Effector memory CD4-positive, alpha-beta T cell (primary cell): ENCODE results near the gene PKD1L1.

ENCODE experiments used
- DNase-seq, 3 donors: peaks; one replicate each; pipeline ENCODE4 v3.0.0-alpha.2; 2020
- H3K27ac ChIP-seq: 2 replicates; pipeline ENCODE4 v1.7.0; 2013; ENCODE audit warnings: mild to moderate bottlenecking, low read length, moderate library complexity; ENCODE audit not compliant: insufficient read depth, poor library complexity, severe bottlenecking
- H3K27me3 ChIP-seq: replicated peaks from 2 replicates; pipeline ENCODE4 v1.7.0; 2013; ENCODE audit warnings: mild to moderate bottlenecking, low read length; ENCODE audit not compliant: insufficient read depth, control insufficient read depth, poor library complexity, severe bottlenecking
- H3K36me3 ChIP-seq: 2 replicates; pipeline ENCODE4 v1.7.0; 2013; ENCODE audit warnings: mild to moderate bottlenecking, low read length, moderate library complexity; ENCODE audit not compliant: control insufficient read depth, insufficient read depth
- H3K4me1 ChIP-seq: 2 replicates; pipeline ENCODE4 v1.7.0; 2013; ENCODE audit warnings: low read length, mild to moderate bottlenecking; ENCODE audit not compliant: control insufficient read depth, insufficient read depth, poor library complexity, severe bottlenecking
- H3K4me3 ChIP-seq: 2 replicates; pipeline ENCODE4 v1.7.0; 2013; ENCODE audit warnings: low read length, low read depth, mild to moderate bottlenecking; ENCODE audit not compliant: insufficient read depth, poor library complexity, severe bottlenecking
- H3K9me3 ChIP-seq: 2 replicates; pipeline ENCODE4 v1.7.0; 2013; ENCODE audit warnings: mild to moderate bottlenecking, low read length, moderate library complexity; ENCODE audit not compliant: control insufficient read depth

The PKD1L1 gene

DNA sequence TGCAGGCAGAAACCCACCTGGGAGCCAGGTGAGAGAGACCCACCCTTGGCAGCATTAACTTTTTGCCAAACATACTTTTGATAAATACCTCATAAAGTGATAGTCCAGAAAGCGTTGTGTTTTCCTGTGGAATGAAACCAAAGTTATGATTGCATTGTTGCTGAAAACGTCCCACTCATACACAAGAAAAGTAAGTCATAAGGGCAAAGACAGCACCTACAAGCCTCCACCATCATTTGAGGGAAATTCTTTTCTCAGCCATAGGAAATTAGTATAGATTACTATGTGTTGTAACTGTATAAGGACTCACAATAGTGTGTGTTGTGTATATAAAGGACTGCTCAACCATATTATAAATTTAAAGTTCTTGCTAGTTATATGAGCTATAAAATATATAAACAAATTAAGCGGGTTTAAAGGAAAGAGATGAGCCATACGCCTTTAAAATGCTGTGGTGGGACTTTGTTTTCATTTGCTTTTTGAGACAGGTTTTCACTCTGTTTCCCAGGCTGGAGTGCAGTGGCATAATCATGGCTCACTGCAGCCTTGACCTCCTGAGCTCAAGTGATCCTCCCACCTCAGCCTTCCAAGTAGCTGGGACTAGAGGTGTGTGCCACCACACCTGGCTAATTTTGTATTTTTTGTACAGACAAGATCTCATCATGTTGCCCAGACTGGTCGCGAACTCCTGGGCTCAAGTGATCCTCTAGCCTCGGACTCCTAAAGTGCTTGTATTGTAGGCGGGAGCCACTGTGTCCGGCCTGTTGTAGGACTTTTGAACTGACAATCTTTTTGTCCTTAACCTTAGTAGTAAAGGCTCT lies 160.8 kb downstream of the PKD1L1 start:
- Histone ChIP-seq H3K27ac (no peak overlapping the region), H3K27me3 (no peaks in the 10 kb centered on the region), H3K36me3 (no peaks in the 10 kb centered on the region)

DNA sequence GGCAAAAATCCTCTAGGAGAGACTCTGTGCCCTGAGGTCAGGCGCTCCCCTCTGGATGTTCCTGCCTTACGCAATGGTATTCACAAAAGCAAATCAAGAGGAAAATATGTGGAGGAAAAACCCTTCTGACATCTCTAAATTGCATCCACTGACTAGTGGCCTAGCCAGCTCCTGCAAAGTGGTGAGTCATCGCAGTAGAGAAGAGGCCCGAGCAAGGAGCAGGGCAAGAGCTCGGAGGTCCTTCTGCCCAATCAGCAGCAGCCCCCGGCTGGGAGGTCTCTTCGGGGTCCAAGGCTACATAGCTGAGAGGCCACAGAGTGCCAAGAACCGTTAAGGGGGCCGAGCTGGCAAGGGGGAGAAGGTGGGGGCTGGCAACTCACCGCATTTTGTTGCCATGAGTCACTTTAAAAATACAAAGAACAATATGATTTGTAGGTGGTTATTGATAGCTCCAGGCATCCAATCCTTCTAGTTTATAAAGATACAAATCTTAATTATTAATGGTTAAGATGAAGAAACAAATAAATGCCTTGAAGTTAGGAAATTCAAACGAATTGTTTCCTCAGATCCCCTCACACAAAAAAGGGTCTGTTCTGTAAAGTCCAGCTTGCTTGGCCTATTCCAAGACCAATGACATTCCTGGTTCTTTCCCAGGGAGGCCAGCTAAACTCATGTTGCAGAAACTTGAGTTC lies 161.6 kb downstream of the PKD1L1 start:
- Histone ChIP-seq H3K36me3 (no peaks in the 10 kb centered on the region), H3K4me3 (no peak overlapping the region), H3K27me3 (no peaks in the 10 kb centered on the region), H3K27ac (no peak overlapping the region), H3K9me3 (no peaks in the 10 kb centered on the region), H3K4me1 (no peaks in the 10 kb centered on the region)
- no peak for DNase-seq

More for the DNA sequence above, 160.8 kb downstream of the PKD1L1 start:
- H3K4me3 ChIP-seq = no peak overlapping the region
- DNase-seq = no peak
- no peaks in the 10 kb centered on the region for H3K9me3 ChIP-seq
- no peaks in the 10 kb centered on the region for H3K4me1 ChIP-seq

DNA sequence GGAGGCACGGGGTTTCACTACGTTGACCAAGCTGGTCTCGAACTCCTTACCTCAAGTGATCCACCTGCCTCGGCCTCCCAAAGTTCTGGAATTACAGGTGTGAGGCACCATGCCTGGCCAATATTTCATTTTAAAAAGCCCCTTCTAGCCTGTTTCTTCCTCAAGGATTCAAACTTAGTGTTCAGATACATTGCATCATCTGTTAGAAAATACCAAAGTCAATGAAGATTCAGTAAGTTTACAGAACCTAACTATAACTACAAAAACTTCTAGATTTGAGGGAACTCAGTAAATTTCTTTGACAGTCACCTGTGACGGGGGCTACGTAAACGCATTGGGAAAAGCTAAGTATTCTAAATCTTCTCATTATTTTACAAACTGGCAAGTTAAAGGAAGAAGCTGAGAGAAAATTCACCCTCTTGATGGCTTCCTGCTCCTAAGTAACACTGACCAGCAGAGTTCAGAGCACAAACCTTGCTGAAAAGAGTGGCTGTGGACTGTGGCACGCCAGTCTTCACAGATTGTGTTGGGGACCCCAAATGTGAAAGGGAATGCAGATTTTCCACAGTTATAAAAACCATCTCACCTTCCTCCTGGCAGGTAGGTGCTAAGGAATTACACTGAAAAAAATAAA lies 162.2 kb downstream of the PKD1L1 start:
- Histone ChIP-seq H3K4me3 (no peak overlapping the region), H3K27me3 (no peaks in the 10 kb centered on the region), H3K9me3 (no peaks in the 10 kb centered on the region), H3K27ac (no peak overlapping the region), H3K4me1 (no peaks in the 10 kb centered on the region), H3K36me3 (no peaks in the 10 kb centered on the region)
- DNase-seq = no peak

DNA sequence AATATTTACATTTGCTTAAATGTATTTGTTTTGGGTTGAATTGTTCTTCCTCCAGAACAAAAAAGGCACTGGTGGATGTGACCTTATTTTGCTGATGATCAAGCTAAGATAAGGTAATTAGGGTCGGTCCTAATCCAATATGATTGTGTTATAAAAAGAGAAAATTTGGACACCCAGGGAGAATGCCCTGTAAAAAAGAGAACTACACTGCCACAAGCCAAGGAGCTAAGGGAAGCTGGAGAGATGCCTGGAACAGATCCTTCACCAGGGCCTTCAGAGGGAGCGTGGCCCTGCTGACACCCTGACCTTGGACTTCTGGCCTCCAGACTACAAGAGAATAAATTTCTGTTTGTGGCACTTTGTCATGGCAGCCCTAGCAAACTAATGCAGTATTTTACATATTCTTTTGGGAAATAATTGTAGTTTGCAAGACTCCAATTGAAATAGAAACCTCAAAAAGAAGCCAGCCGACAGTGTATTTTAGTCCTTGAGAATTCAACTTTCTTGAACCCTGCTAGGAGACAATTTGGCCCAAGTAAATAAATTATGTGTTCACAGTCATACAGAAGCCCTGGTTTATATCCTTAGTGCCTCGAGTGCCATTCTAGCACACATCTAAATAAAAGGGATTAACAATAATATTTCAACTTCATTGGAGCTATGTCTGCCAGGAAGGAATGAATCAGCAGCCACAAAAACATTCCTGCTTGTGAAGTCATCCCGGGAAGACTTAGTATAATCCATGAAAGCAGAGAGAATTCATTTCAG lies 164.6 kb downstream of the PKD1L1 start:
- no peak overlapping the region for H3K4me3 ChIP-seq
- H3K9me3 ChIP-seq = no peaks in the 10 kb centered on the region
- no peaks in the 10 kb centered on the region for H3K36me3 ChIP-seq
- H3K27me3 ChIP-seq = no peaks in the 10 kb centered on the region
- H3K4me1 ChIP-seq = no peaks in the 10 kb centered on the region
- no peak for DNase-seq
- H3K27ac ChIP-seq = no peak overlapping the region

DNA sequence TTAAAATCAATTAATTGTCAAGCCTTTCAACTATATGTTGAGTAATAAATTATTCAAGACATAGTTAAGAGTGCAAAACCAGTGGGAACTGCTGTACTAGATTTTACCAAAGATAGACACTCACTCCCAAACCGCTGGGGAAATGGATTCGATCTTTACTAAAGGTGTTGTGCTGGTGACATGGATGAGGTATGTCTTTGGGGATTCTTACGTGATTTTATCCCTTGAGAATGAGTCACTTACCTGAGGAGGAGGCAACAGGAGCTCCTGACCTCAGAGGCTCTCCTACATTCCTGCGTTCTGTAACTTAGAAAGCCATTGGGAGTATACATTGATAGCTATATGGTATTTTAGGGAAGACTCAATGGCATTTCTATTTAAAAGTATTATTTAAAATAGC lies 165.5 kb downstream of the PKD1L1 start:
- no peak overlapping the region for H3K4me3 ChIP-seq
- no peak for DNase-seq
- no peaks in the 10 kb centered on the region for H3K9me3 ChIP-seq
- H3K27ac ChIP-seq = no peak overlapping the region
- no peaks in the 10 kb centered on the region for H3K4me1 ChIP-seq
- H3K36me3 ChIP-seq = no peaks in the 10 kb centered on the region
- no peaks in the 10 kb centered on the region for H3K27me3 ChIP-seq

DNA sequence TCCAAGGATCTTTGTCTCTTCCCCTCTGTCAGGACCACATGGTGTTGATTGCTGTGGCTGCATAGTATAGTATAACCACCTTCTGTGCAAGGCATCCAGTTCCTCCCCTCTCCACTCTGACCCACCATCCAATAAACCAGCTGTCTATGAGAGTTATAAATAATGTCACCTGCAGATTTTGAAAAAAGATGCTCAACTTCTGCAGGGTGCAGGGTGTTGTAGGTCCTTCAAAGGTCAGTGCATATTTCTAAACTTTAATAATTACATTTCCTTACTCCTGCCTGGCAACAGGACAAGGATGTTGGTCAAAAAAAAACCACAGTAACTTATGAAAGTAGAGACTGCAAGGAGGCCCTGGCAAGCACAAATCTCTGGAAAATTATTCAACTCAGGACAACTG lies 166.2 kb downstream of the PKD1L1 start:
- Histone ChIP-seq H3K36me3 (no peaks in the 10 kb centered on the region), H3K27me3 (no peaks in the 10 kb centered on the region), H3K4me3 (no peak overlapping the region), H3K27ac (no peak overlapping the region), H3K4me1 (no peaks in the 10 kb centered on the region), H3K9me3 (no peaks in the 10 kb centered on the region)
- DNase-seq = no peak

DNA sequence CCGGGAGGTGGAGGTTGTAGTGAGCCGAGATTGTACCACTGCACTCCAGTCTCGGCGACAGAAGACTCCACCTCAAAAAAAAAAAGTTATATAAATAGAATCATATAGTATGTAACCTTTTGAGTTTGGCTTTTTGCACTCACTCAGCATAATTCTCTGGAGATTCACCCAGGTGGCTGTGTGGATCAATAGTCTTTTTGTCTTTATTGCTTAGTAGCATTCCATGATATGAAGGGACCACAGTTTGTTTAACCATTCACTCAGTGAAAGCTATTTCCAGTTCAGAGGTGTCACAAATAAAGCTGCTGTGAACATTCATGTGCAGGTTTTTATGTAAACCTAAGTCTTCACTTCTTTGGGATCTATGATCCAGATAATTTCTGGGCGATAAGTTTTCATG lies 167.7 kb downstream of the PKD1L1 start:
- Histone ChIP-seq H3K36me3 (no peaks in the 10 kb centered on the region), H3K27me3 (no peaks in the 10 kb centered on the region), H3K27ac (no peak overlapping the region), H3K4me3 (no peak overlapping the region), H3K4me1 (no peaks in the 10 kb centered on the region), H3K9me3 (no peaks in the 10 kb centered on the region)
- DNase-seq = no peak

DNA sequence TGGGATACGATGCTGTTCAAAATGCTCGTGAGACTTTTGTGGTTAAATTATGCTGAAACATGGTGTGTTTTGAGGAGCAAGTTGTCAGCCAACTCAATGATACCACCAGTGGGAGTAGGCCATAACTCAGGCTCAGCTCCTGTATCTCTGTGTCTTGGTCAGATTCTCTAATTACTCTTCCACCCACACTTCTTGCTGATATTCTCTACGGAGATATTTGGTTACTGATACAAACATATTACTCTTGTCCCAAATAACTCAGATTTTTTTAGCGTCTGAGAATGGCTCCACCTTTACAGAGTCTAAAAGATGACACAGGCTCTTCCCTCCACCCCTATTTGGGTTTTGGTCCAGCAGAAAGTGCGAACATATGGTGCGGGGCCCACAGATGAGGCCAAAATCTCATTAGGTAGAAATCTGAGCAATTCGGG lies 168.9 kb downstream of the PKD1L1 start:
- Histone ChIP-seq H3K4me1 (no peaks in the 10 kb centered on the region), H3K27me3 (no peaks in the 10 kb centered on the region), H3K4me3 (no peak overlapping the region), H3K36me3 (no peaks in the 10 kb centered on the region), H3K27ac (no peak overlapping the region), H3K9me3 (no peaks in the 10 kb centered on the region)
- DNase-seq = no peak

DNA sequence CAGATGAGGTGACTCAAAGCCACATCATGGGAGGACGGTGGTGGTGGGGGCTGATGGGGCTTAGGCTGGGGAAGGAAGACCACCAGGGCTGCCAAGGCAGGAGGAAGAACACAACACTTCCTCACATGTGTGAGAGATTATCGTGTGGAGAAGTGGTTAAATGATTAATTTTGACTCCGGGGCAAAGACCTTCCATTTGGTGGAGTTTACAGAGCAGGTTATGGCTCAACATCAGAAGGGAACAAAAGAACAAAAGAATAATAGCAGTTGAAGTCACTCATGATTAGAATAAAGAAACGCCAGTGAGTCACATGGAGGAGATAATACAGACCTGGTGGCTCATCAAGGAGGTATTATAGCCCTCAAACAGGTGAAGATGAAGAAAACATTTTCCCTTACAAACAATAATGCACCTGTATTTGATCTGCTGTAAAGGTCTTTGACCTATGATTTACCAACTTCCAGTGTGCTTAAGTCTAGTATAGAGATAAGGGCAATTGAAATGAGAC lies 170.1 kb downstream of the PKD1L1 start:
- H3K4me1 ChIP-seq = no peaks in the 10 kb centered on the region
- no peak overlapping the region for H3K27ac ChIP-seq
- H3K9me3 ChIP-seq = no peaks in the 10 kb centered on the region
- H3K27me3 ChIP-seq = no peaks in the 10 kb centered on the region
- no peak overlapping the region for H3K4me3 ChIP-seq
- H3K36me3 ChIP-seq = no peaks in the 10 kb centered on the region
- no peak for DNase-seq
